Lower lobe of right lung (tissue), 2 donors: ENCODE results near the gene TMF1. TPM values are rescaled to one million over a fixed set of nuclear protein-coding genes. Genes with fewer than 3 reads are reported as not detected.

Experiments
- ATAC-seq, 2 donors: fragments of 200-7000 bp; cut with Tn5 transposase; one replicate each; pipeline ENCODE4 v1.9.1; 2020 to 2022; ENCODE audit warnings: mild to moderate bottlenecking in 2 of 2, moderate library complexity in 2 of 2
- DNase-seq: peaks from one replicate; pipeline ENCODE4 v3.0.0-alpha.2; 2020
- H3K27ac ChIP-seq: fragments of 200-600 bp; one replicate; pipeline ENCODE4 v1.8.0; 2022
- H3K27me3 ChIP-seq: fragments of 200-600 bp; one replicate; pipeline ENCODE4 v1.8.0; 2022; ENCODE audit warnings: low read depth
- H3K36me3 ChIP-seq: fragments of 200-600 bp; one replicate; pipeline ENCODE4 v1.8.0; 2022; ENCODE audit warnings: mild to moderate bottlenecking
- H3K4me1 ChIP-seq: fragments of 200-600 bp; one replicate; pipeline ENCODE4 v1.8.0; 2022
- H3K4me3 ChIP-seq: fragments of 200-600 bp; one replicate; pipeline ENCODE4 v1.8.0; 2022; ENCODE audit warnings: mild to moderate bottlenecking
- H3K9me3 ChIP-seq: fragments of 200-600 bp; one replicate; pipeline ENCODE4 v1.8.0; 2022
- CTCF ChIP-seq: fragments of 200-600 bp; IDR thresholded peaks from one replicate; pipeline ENCODE4 v1.8.0; 2022; ENCODE audit warnings: antibody characterized with exemption, mild to moderate bottlenecking
- intact Hi-C: fragments of 100-400 bp; cut with DNase I; formaldehyde crosslinking; loops from one replicate; pipeline ENCODE4 v1.11.0; 2022
- total RNA-seq: library from RNA; stranded (reverse); fragmentation: NEBNext Ultra II Directional; extraction: Animal tissue kit (Norgen Biotek cat#: 25700); gene quantifications from one replicate; pipeline ENCODE4 v1.2.1, GENCODE V29; 2021
- donor health status: DM: no; HTN: yes; CAD: no; lungs with severe emphysema.

Gene TMF1
- total RNA-seq, 1 donor from 2014 or later, result 40.0 TPM

GRCh38 chr3:69032737-69033136, 19.4 kb downstream of the TMF1 start:
- no peaks in the 10 kb centered on the region for H3K4me1 ChIP-seq
- DNase-seq (no peak), ATAC-seq (no peak)
- no peak overlapping the region for H3K27ac ChIP-seq
- no peaks in the 10 kb centered on the region for H3K9me3 ChIP-seq
- H3K36me3 ChIP-seq, result peaks cover 100% of the 10 kb centered on the region
- H3K4me3 ChIP-seq, result no peak overlapping the region
- intact Hi-C loops, result no loop called here
- no peak for TF ChIP-seq CTCF
- no peaks in the 10 kb centered on the region for H3K27me3 ChIP-seq

GRCh38 chr3:69032142-69032541, 20.0 kb downstream of the TMF1 start:
- no peak for TF ChIP-seq CTCF
- H3K4me3 ChIP-seq, result no peak overlapping the region
- no peaks in the 10 kb centered on the region for H3K4me1 ChIP-seq
- H3K36me3 ChIP-seq, result peaks cover 100% of the 10 kb centered on the region
- ATAC-seq (no peak), DNase-seq (no peak)
- no peaks in the 10 kb centered on the region for H3K27me3 ChIP-seq
- intact Hi-C loops, result no loop called here
- no peak overlapping the region for H3K27ac ChIP-seq
- no peaks in the 10 kb centered on the region for H3K9me3 ChIP-seq

- no peak for TF ChIP-seq CTCF
- H3K4me1 ChIP-seq, result no peaks in the 10 kb centered on the region
- H3K27ac ChIP-seq, result no peak overlapping the region
- no peaks in the 10 kb centered on the region for H3K27me3 ChIP-seq
- intact Hi-C loops, result no loop called here
- no peak overlapping the region for H3K4me3 ChIP-seq
- DNase-seq (no peak), ATAC-seq (no peak)
- H3K36me3 ChIP-seq, result peaks cover 100% of the 10 kb centered on the region
- no peaks in the 10 kb centered on the region for H3K9me3 ChIP-seq
Measured at GRCh38 chr3:69031635-69032034, 20.5 kb downstream of the TMF1 start.

- ATAC-seq, result no peak
- peaks cover 53% of the 10 kb centered on the region for H3K36me3 ChIP-seq
Measured at GRCh38 chr3:69020857-69021256, 31.3 kb downstream of the TMF1 start.

GRCh38 chr3:69020424-69020823, 31.7 kb downstream of the TMF1 start:
- no peaks in the 10 kb centered on the region for H3K27me3 ChIP-seq
- intact Hi-C loops, result no loop called here
- H3K36me3 ChIP-seq, result peaks cover 49% of the 10 kb centered on the region
- H3K4me1 ChIP-seq, result no peaks in the 10 kb centered on the region
- no peak for ATAC-seq
- H3K4me3 ChIP-seq, result no peak overlapping the region
- TF ChIP-seq CTCF, result peak; percentile 32
- H3K27ac ChIP-seq, result no peak overlapping the region
- H3K9me3 ChIP-seq, result no peaks in the 10 kb centered on the region
- no peak for DNase-seq

More at GRCh38 chr3:69020857-69021256, 31.3 kb downstream of the TMF1 start:
- TF ChIP-seq CTCF, result no peak
- H3K4me1 ChIP-seq, result no peaks in the 10 kb centered on the region
- no peak overlapping the region for H3K27ac ChIP-seq
- no peaks in the 10 kb centered on the region for H3K27me3 ChIP-seq
- intact Hi-C loops, result no loop called here
- no peak for DNase-seq
- H3K9me3 ChIP-seq, result no peaks in the 10 kb centered on the region
- H3K4me3 ChIP-seq, result no peak overlapping the region

- peaks cover 19% of the 10 kb centered on the region for H3K4me1 ChIP-seq
- no peak overlapping the region for H3K27ac ChIP-seq
- TF ChIP-seq CTCF, result no peak
- DNase-seq (no peak), ATAC-seq (no peak)
- no peaks in the 10 kb centered on the region for H3K27me3 ChIP-seq
- peaks cover 15% of the 10 kb centered on the region for H3K36me3 ChIP-seq
- intact Hi-C loops, result no loop called here
- H3K4me3 ChIP-seq, result no peak overlapping the region
- H3K9me3 ChIP-seq, result no peaks in the 10 kb centered on the region
Measured at GRCh38 chr3:69016901-69017300, 35.2 kb downstream of the TMF1 start.
